Measurements from ENCODE around the gene ZRANB3.

Gene ZRANB3

GRCh38 chr2:135557530-135557929 is 26.5 kb upstream of the ZRANB3 start:
- TF ChIP-seq TAF1 (IDR thresholded peaks at IDR 0.05; ENCODE audit: borderline replicate concordance, insufficient read depth, low read length) (no peak), FOXP2 (optimal IDR thresholded peaks at IDR 0.05; ENCODE audit: borderline replicate concordance, extremely low read depth, extremely low read length, insufficient read depth) (no peak), POLR2AphosphoS5 (IDR thresholded peaks at IDR 0.05; ENCODE audit: low read depth, low read length) (no peak), REST (IDR thresholded peaks at IDR 0.05; ENCODE audit: insufficient read depth in 1 of 2, low read depth in 2 of 2, low read length in 2 of 2) (no peak), SIN3A (IDR thresholded peaks at IDR 0.05; ENCODE audit: borderline replicate concordance, insufficient read depth, low read length) (no peak)

- no peak for TF ChIP-seq FOXP2 (optimal IDR thresholded peaks at IDR 0.05; ENCODE audit: borderline replicate concordance, extremely low read depth, extremely low read length, insufficient read depth)
- TF ChIP-seq SIN3A (IDR thresholded peaks at IDR 0.05; ENCODE audit: borderline replicate concordance, insufficient read depth, low read length), result no peak
These were observed 24.3 kb upstream of the ZRANB3 start for GRCh38 chr2:135555311-135555710.

- TF ChIP-seq TAF1 (IDR thresholded peaks at IDR 0.05; ENCODE audit: borderline replicate concordance, insufficient read depth, low read length) (no peak), POLR2AphosphoS5 (IDR thresholded peaks at IDR 0.05; ENCODE audit: low read depth, low read length) (no peak), REST (IDR thresholded peaks at IDR 0.05; ENCODE audit: insufficient read depth in 1 of 2, low read depth in 2 of 2, low read length in 2 of 2) (no peak)
These were observed 21.9 kb upstream of the ZRANB3 start for GRCh38 chr2:135552887-135553286.

- TF ChIP-seq SIN3A (IDR thresholded peaks at IDR 0.05; ENCODE audit: borderline replicate concordance, insufficient read depth, low read length) (no peak), TAF1 (IDR thresholded peaks at IDR 0.05; ENCODE audit: borderline replicate concordance, insufficient read depth, low read length) (no peak), POLR2AphosphoS5 (IDR thresholded peaks at IDR 0.05; ENCODE audit: low read depth, low read length) (no peak), REST (IDR thresholded peaks at IDR 0.05; ENCODE audit: insufficient read depth in 1 of 2, low read depth in 2 of 2, low read length in 2 of 2) (no peak), FOXP2 (optimal IDR thresholded peaks at IDR 0.05; ENCODE audit: borderline replicate concordance, extremely low read depth, extremely low read length, insufficient read depth) (no peak)
These were observed 20.3 kb upstream of the ZRANB3 start for GRCh38 chr2:135551356-135551755.

GRCh38 chr2:135547311-135547710 is 16.3 kb upstream of the ZRANB3 start:
- TF ChIP-seq SIN3A (IDR thresholded peaks at IDR 0.05; ENCODE audit: borderline replicate concordance, insufficient read depth, low read length) (no peak), POLR2AphosphoS5 (IDR thresholded peaks at IDR 0.05; ENCODE audit: low read depth, low read length) (no peak), REST (IDR thresholded peaks at IDR 0.05; ENCODE audit: insufficient read depth in 1 of 2, low read depth in 2 of 2, low read length in 2 of 2) (no peak)

Data from PFSK-1 (cell line).